DMS153 treated with DMSO at 0.1 percent for 48 hours (cell line): Measurements from ENCODE around the gene ADSL.

Source experiments
- DNase-seq: peaks from one replicate; lab custom pipeline; 2025; ENCODE audit not compliant: unreplicated experiment; lab: John Stamatoyannopoulos, UW

The ADSL gene

GRCh38 chr22:40417041-40417440 is 70.7 kb downstream of the ADSL start:
- DNase-seq: no peak

GRCh38 chr22:40417881-40418280 is 71.6 kb downstream of the ADSL start:
- DNase-seq: no peak

GRCh38 chr22:40418366-40419201 is 72.3 kb downstream of the ADSL start:
- DNase-seq: no peak

- no peak for DNase-seq
Observed at GRCh38 chr22:40419718-40420117, 73.4 kb downstream of the ADSL start.

GRCh38 chr22:40420341-40421081 is 74.2 kb downstream of the ADSL start:
- DNase-seq: no peak

GRCh38 chr22:40421082-40421350 is 74.7 kb downstream of the ADSL start:
- no peak for DNase-seq

GRCh38 chr22:40421941-40422340 is 75.6 kb downstream of the ADSL start:
- no peak for DNase-seq

- DNase-seq: no peak
Observed at GRCh38 chr22:40422558-40423309, 76.4 kb downstream of the ADSL start.

GRCh38 chr22:40423310-40423688 is 77.0 kb downstream of the ADSL start:
- DNase-seq: no peak

GRCh38 chr22:40423882-40424640 is 77.8 kb downstream of the ADSL start:
- DNase-seq: no peak

- no peak for DNase-seq
Observed at GRCh38 chr22:40425082-40425481, 78.8 kb downstream of the ADSL start.

GRCh38 chr22:40426594-40427333 is 80.5 kb downstream of the ADSL start:
- peak; percentile 77 for DNase-seq

GRCh38 chr22:40428796-40429195 is 82.5 kb downstream of the ADSL start:
- no peak for DNase-seq

- DNase-seq: no peak
Observed at GRCh38 chr22:40429481-40429880, 83.2 kb downstream of the ADSL start.

- no peak for DNase-seq
Observed at GRCh38 chr22:40430991-40431390, 84.7 kb downstream of the ADSL start.

- no peak for DNase-seq
Observed at GRCh38 chr22:40432157-40432556, 85.9 kb downstream of the ADSL start.

- no peak for DNase-seq
Observed at GRCh38 chr22:40432625-40433024, 86.3 kb downstream of the ADSL start.

- no peak for DNase-seq
Observed at GRCh38 chr22:40433416-40434090, 87.3 kb downstream of the ADSL start.

- DNase-seq: no peak
Observed at GRCh38 chr22:40434106-40434505, 87.8 kb downstream of the ADSL start.

GRCh38 chr22:40434745-40435144 is 88.4 kb downstream of the ADSL start:
- DNase-seq: no peak
